HFF-Myc (cell line): Measurements from ENCODE around the gene CACNA1S.

Experiments used
- DNase-seq: peaks from one replicate; pipeline ENCODE4 v3.0.0-alpha.2; 2011; ENCODE audit warnings: low read depth; ENCODE audit errors: extremely low read depth
- H3K4me3 ChIP-seq: replicated peaks from 2 replicates; pipeline ENCODE4 v1.5.1; 2011; ENCODE audit warnings: low read depth, mild to moderate bottlenecking, control low read depth, low read length
- CTCF ChIP-seq: IDR thresholded peaks from 2 replicates; pipeline ENCODE4 v1.5.1; 2012; ENCODE audit warnings: mild to moderate bottlenecking, low read depth, low read length, control low read depth; ENCODE audit errors: missing control alignments

The CACNA1S gene

GRCh38 chr1:201039876-201040275 is 72.3 kb downstream of the CACNA1S start:
- no peak for TF ChIP-seq CTCF
- no peak for DNase-seq
- H3K4me3 ChIP-seq, result no peak overlapping the region

- H3K4me3 ChIP-seq, result no peak overlapping the region
- TF ChIP-seq CTCF, result no peak
- no peak for DNase-seq
Observed at GRCh38 chr1:201039418-201039817, 72.8 kb downstream of the CACNA1S start.

GRCh38 chr1:201038186-201038876 is 73.9 kb downstream of the CACNA1S start:
- DNase-seq, result no peak
- TF ChIP-seq CTCF, result no peak
- no peak overlapping the region for H3K4me3 ChIP-seq

DNA sequence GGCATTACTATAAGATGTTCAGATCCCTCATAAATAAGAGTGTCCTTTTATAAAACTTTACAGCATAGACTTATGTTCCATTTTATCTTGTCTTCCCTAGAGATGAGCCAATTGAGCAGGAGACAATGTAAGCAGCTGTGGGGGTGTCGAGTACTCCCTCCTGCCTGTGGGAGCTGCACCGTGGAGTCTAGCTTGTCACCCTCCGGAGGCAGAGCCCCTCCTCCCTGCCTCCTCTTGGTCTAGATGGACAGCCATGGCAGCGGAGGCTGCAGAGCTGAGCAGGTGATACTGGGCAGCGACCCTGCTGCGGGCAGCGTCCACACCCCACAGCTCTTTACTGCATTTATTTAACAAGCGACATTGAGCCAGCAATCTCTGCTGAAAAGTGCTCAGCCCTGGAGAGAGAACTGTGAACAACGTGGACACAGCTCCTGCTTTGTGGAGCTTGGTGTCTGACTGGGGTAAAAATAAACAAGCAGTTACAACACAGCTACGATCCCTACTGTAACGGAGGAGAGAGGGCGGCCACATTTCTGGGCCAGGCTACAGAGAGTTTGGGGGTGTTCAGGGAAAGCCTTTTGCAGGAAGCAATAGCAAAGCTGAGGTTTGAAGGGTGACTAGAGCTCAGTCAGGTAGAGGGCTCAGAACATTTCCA is 75.9 kb downstream of the CACNA1S start:
- no peak for DNase-seq
- no peak overlapping the region for H3K4me3 ChIP-seq
- TF ChIP-seq CTCF, result no peak

DNA sequence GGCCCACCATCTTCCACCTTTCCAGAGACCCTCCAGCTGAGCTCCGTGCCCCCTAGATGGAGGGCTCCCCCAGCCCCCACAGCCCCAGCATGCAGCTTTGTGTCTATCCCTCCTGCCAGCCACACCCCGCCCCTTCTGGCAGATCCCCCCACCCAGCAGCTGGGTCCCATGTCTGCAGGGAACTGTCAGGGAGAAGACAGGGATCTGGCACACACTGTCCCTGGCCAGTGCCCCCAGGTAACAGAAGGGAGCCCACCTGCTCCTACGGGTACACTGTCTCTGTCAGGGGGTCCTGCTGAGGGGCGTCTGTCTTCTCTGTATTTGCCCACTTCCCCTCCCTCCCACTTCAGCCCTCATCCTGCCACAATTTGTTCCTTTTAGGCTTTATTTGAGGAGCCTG is 77.6 kb downstream of the CACNA1S start:
- no peak for TF ChIP-seq CTCF
- DNase-seq, result no peak

DNA sequence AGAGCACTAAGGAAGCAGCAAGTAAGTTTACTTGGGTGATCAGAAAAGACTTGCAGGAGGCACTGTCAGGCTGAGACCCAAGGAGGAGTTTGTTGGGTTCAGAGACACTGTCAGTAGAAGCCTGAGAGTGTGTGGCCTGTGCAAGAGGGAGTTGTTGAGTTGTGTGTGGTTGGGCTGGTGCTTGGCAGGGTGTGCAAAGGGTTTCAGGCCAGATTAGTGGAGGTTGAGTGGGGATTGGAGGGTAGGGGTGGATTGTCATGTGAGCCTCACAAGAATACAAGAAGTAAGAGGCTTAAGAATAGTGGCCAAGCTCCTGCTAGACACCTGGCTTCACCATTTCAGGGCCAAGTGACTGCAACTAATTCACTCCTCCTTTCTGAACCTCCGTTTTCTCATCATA is 79.8 kb downstream of the CACNA1S start:
- H3K4me3 ChIP-seq, result no peak overlapping the region
- no peak for DNase-seq
- no peak for TF ChIP-seq CTCF

More for the DNA sequence above, 77.6 kb downstream of the CACNA1S start:
- H3K4me3 ChIP-seq, result no peak overlapping the region
